Memory B cell (primary cell): Measurements from ENCODE around the gene MGAT3.

Experiments
- ATAC-seq: fragments of 150-1000 bp; cut with Tn5 transposase; 2 replicates; pipeline ENCODE4 v1.10.0; 2021; ENCODE audit warnings: low read depth, mild to moderate bottlenecking, moderate library complexity
- DNase-seq, 2 donors: peaks; one replicate each; pipeline ENCODE4 v3.0.0; 2022; ENCODE audit warnings: low spot score in 2 of 2
- H3K27ac Mint-ChIP-seq: one replicate; pipeline ENCODE4 v1.8.0; 2022; ENCODE audit warnings: mild to moderate bottlenecking, moderate library complexity, mixed read lengths
- H3K27me3 Mint-ChIP-seq: one replicate; pipeline ENCODE4 v1.8.0; 2022; ENCODE audit warnings: mixed read lengths
- H3K36me3 Mint-ChIP-seq: one replicate; pipeline ENCODE4 v1.8.0; 2022; ENCODE audit warnings: mild to moderate bottlenecking, mixed read lengths
- H3K4me1 Mint-ChIP-seq: one replicate; pipeline ENCODE4 v1.8.0; 2022; ENCODE audit warnings: mixed read lengths
- H3K4me3 Mint-ChIP-seq: one replicate; pipeline ENCODE4 v1.8.0; 2022; ENCODE audit warnings: mild to moderate bottlenecking, moderate library complexity, mixed read lengths
- H3K9me3 Mint-ChIP-seq: one replicate; pipeline ENCODE4 v1.8.0; 2022; ENCODE audit warnings: mixed read lengths

Gene MGAT3

GRCh38 chr22:39530692-39531331, 74.0 kb downstream of the MGAT3 start:
- Mint-ChIP-seq H3K27ac (peak overlapping the region; percentile 88), H3K27me3 (no peaks in the 10 kb centered on the region), H3K9me3 (no peaks in the 10 kb centered on the region), H3K4me1 (peaks cover 48% of the 10 kb centered on the region), H3K4me3 (peak overlapping the region; percentile 43), H3K36me3 (peaks cover 14% of the 10 kb centered on the region)
- no peak for ATAC-seq
- DNase-seq: no peak

- peaks cover 12% of the 10 kb centered on the region for H3K36me3 Mint-ChIP-seq
Measured at GRCh38 chr22:39532215-39533073, 75.6 kb downstream of the MGAT3 start, which contains the start of gene RPS19BP1. TSS of gene RPS19BP1 (minus strand) at chr22:39532748. CDS start at chr22:39532738, 10 bp downstream.

GRCh38 chr22:39534092-39534506, 77.3 kb downstream of the MGAT3 start:
- no peak for DNase-seq

More at GRCh38 chr22:39532215-39533073, 75.6 kb downstream of the MGAT3 start, which contains the start of gene RPS19BP1:
- Mint-ChIP-seq H3K27me3 (no peaks in the 10 kb centered on the region), H3K9me3 (no peaks in the 10 kb centered on the region), H3K27ac (peak within 1 kb of the TSS; percentile 97), H3K4me1 (peaks cover 37% of the 10 kb centered on the region), H3K4me3 (peak within 1 kb of the TSS; percentile 94)
- DNase-seq (peak; percentile 89 to 98), ATAC-seq (peak; percentile 75)

GRCh38 chr22:39534591-39535356, 78.0 kb downstream of the MGAT3 start:
- Mint-ChIP-seq H3K4me1 (peaks cover 20% of the 10 kb centered on the region), H3K27ac (no peak overlapping the region), H3K4me3 (peak overlapping the region; percentile 14), H3K9me3 (no peaks in the 10 kb centered on the region), H3K27me3 (no peaks in the 10 kb centered on the region), H3K36me3 (peaks cover 11% of the 10 kb centered on the region)
- peak; percentile 80 to 93 for DNase-seq
- ATAC-seq: peak; percentile 23

More at GRCh38 chr22:39534092-39534506, 77.3 kb downstream of the MGAT3 start:
- Mint-ChIP-seq H3K27me3 (no peaks in the 10 kb centered on the region), H3K36me3 (peaks cover 12% of the 10 kb centered on the region), H3K4me3 (no peak overlapping the region), H3K27ac (no peak overlapping the region), H3K4me1 (peaks cover 25% of the 10 kb centered on the region), H3K9me3 (no peaks in the 10 kb centered on the region)
- ATAC-seq: no peak

GRCh38 chr22:39535357-39535725, 78.5 kb downstream of the MGAT3 start:
- Mint-ChIP-seq H3K27me3 (no peaks in the 10 kb centered on the region), H3K4me3 (no peak overlapping the region), H3K4me1 (peaks cover 15% of the 10 kb centered on the region), H3K27ac (no peak overlapping the region), H3K9me3 (no peaks in the 10 kb centered on the region), H3K36me3 (peaks cover 7% of the 10 kb centered on the region)
- ATAC-seq (no peak), DNase-seq (no peak)

GRCh38 chr22:39535831-39536449, 79.1 kb downstream of the MGAT3 start:
- peaks cover 10% of the 10 kb centered on the region for H3K4me1 Mint-ChIP-seq
- H3K9me3 Mint-ChIP-seq: no peaks in the 10 kb centered on the region
- ATAC-seq: no peak
- peaks cover 7% of the 10 kb centered on the region for H3K36me3 Mint-ChIP-seq
- no peak overlapping the region for H3K4me3 Mint-ChIP-seq
- no peaks in the 10 kb centered on the region for H3K27me3 Mint-ChIP-seq
- DNase-seq: no peak
- no peak overlapping the region for H3K27ac Mint-ChIP-seq

- H3K36me3 Mint-ChIP-seq: peaks cover 4% of the 10 kb centered on the region
- H3K4me1 Mint-ChIP-seq: peaks cover 4% of the 10 kb centered on the region
- H3K27me3 Mint-ChIP-seq: no peaks in the 10 kb centered on the region
- ATAC-seq (no peak), DNase-seq (no peak)
- H3K9me3 Mint-ChIP-seq: no peaks in the 10 kb centered on the region
- no peak overlapping the region for H3K4me3 Mint-ChIP-seq
- H3K27ac Mint-ChIP-seq: no peak overlapping the region
Measured at GRCh38 chr22:39536711-39537110, 79.9 kb downstream of the MGAT3 start.

- Mint-ChIP-seq H3K4me1 (no peaks in the 10 kb centered on the region), H3K4me3 (no peak overlapping the region), H3K27ac (no peak overlapping the region), H3K27me3 (peaks cover 3% of the 10 kb centered on the region), H3K36me3 (no peaks in the 10 kb centered on the region), H3K9me3 (no peaks in the 10 kb centered on the region)
- ATAC-seq: no peak
- no peak for DNase-seq
Measured at GRCh38 chr22:39537975-39538374, 81.2 kb downstream of the MGAT3 start.
